Cardiac muscle cell (in vitro differentiated cells and primary cell): ENCODE results near the gene UBE2Q2. TPM values are rescaled to one million over a fixed set of nuclear protein-coding genes. Genes with fewer than 3 reads are reported as not detected.

Experiments used
- DNase-seq, 2 donors: peaks; one replicate each; pipeline versions ENCODE4 v3.0.0 to v3.0.0-alpha.2; 2010 to 2017; ENCODE audit warnings: low read depth in 1 of 2, low spot score in 1 of 2
- H3K27ac ChIP-seq: fragments of 200-600 bp; sonication (generic); 2 replicates; pipeline ENCODE4 v1.5.1; 2016
- H3K27me3 ChIP-seq: fragments of 200-600 bp; sonication (generic); 2 replicates; pipeline ENCODE4 v1.6.0; 2016; ENCODE audit warnings: control low read depth
- H3K36me3 ChIP-seq: fragments of 200-600 bp; sonication (generic); 2 replicates; pipeline ENCODE4 v1.5.1; 2016; ENCODE audit warnings: control low read depth
- H3K4me1 ChIP-seq: fragments of 200-600 bp; sonication (generic); 2 replicates; pipeline ENCODE4 v1.8.1; 2017; ENCODE audit warnings: low read depth, mild to moderate bottlenecking, mixed run types
- H3K4me3 ChIP-seq: fragments of 200-600 bp; sonication (generic); 2 replicates; pipeline ENCODE4 v1.5.1; 2016; ENCODE audit warnings: mild to moderate bottlenecking
- H3K9me3 ChIP-seq: fragments of 200-600 bp; sonication (generic); 2 replicates; pipeline ENCODE4 v1.5.1; 2017; ENCODE audit warnings: low read depth, mild to moderate bottlenecking, control low read depth
- polyA plus RNA-seq: library from polyadenylated mRNA; unstranded; fragments of >200 nt; fragmentation: Nextera tagmentation; extraction: Ambion mirVana; gene quantifications from 2 replicates; pipeline ENCODE4 v1.2.1, GENCODE V29; 2016
- total RNA-seq: library from RNA; depleted of rRNA; stranded (reverse); fragments of >200 nt; gene quantifications from 2 replicates; pipeline ENCODE4 v1.2.3, GENCODE V29; 2016
- TF ChIP-seq, protein P1 (sequence below): IDR thresholded peaks from 2 replicates; pipeline ENCODE4 v1.5.1; 2012; ENCODE audit warnings: low read depth, mild to moderate bottlenecking, low read length

The UBE2Q2 gene
- total and polyA plus RNA-seq, 2 experiments from 2014 or later = 33.7 to 36.7 TPM

DNA sequence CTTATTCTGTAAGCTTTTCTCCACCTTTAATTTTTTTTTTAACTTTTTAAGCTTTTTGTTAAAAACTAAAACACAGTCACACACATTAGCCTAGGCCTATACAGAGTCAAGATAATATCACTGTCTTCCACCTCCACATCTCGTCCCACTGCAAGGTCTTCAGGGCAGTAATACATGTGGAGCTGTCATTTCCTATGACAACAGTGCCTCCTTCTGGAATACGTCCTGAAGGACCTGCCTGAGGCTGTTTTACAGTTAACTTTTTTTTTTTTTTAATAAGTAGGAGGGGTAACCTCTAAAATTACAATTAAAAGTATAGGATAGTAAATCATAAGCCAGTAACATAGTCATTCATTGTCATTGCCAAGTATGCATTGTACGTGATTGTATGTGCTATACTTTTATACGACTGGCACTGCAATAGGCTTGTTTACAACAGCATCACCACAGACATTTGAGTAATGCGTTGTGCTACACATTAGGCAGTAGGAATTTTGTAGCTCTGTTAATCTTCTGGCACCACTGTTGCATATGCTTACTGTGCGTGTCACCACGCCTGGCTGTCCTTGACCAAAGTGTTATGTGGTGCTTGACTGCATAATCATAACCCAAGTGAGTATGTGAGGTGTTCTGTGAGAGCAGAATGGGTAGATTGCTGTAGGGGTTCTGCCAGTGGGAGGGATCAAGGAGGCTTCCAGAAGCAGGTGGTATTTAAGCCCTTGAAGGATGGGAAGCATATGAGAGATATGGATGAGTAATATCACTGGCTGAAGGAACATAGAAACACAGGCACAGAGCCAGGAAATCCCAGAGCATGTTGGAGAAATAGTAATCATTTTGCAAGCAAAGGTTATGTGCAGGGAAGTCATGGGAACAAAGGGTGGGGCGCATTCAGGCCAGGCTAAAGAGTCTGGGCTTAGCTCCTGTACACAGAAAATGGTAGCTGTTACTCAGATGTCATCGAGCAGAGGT is 78.8 kb downstream of the UBE2Q2 start:
- TF ChIP-seq, protein P1, sequence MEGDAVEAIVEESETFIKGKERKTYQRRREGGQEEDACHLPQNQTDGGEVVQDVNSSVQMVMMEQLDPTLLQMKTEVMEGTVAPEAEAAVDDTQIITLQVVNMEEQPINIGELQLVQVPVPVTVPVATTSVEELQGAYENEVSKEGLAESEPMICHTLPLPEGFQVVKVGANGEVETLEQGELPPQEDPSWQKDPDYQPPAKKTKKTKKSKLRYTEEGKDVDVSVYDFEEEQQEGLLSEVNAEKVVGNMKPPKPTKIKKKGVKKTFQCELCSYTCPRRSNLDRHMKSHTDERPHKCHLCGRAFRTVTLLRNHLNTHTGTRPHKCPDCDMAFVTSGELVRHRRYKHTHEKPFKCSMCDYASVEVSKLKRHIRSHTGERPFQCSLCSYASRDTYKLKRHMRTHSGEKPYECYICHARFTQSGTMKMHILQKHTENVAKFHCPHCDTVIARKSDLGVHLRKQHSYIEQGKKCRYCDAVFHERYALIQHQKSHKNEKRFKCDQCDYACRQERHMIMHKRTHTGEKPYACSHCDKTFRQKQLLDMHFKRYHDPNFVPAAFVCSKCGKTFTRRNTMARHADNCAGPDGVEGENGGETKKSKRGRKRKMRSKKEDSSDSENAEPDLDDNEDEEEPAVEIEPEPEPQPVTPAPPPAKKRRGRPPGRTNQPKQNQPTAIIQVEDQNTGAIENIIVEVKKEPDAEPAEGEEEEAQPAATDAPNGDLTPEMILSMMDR = peak; percentile 49
- peak; percentile 62 to 84 for DNase-seq
- no peaks in the 10 kb centered on the region for H3K27me3 ChIP-seq

DNA sequence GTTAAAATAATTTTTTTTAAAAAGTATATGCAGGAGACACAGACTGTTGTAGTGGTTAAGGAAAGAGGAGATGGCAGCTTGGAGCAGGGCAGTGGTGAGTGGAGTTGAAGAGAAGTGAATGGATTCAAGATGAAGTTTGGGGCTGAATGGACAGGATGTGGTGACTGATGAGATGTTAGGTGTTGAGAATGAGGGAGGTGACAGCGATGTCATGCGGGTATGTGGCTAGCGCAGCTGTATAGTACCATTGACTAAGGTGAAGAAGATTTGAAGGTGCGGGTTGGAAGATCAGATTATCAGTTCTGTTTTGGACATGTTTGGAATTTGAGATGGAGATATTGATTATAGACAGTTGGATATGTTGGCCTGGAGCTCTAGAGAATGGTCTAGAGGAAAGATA is 80.5 kb downstream of the UBE2Q2 start:
- Histone ChIP-seq H3K27me3 (no peaks in the 10 kb centered on the region), H3K27ac (peak overlapping the region; percentile 53)
- TF ChIP-seq, protein P1 = no peak

More for the DNA sequence above, 78.8 kb downstream of the UBE2Q2 start:
- Histone ChIP-seq H3K4me3 (no peak overlapping the region), H3K27ac (no peak overlapping the region), H3K9me3 (no peaks in the 10 kb centered on the region), H3K4me1 (peaks cover 18% of the 10 kb centered on the region), H3K36me3 (peaks cover 6% of the 10 kb centered on the region)

DNA sequence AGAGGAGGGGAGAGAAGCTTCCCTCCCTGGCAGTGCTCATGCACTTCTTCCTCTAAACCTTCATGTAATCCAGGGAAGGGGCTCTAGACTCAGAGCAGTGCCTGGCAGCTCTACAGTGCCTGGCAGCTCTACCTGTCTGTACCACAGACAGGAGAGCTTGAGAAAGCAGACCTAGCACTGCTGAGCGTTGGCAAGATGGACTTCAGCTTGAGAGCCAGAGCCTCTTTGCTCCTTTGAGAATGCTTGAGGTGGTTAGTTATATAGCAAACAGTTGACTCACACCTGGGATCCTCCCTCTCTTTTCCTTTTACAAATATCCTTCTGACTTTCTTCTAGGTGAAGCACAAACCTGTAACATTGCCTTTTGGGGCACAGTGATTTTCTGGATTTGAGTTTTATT is 81.3 kb downstream of the UBE2Q2 start:
- no peak overlapping the region for H3K4me3 ChIP-seq
- peaks cover 21% of the 10 kb centered on the region for H3K4me1 ChIP-seq
- DNase-seq = no peak
- H3K27me3 ChIP-seq = no peaks in the 10 kb centered on the region
- H3K36me3 ChIP-seq = no peaks in the 10 kb centered on the region
- no peaks in the 10 kb centered on the region for H3K9me3 ChIP-seq
- peak overlapping the region; percentile 53 for H3K27ac ChIP-seq
- TF ChIP-seq, protein P1 = no peak

More for the DNA sequence above, 80.5 kb downstream of the UBE2Q2 start:
- no peaks in the 10 kb centered on the region for H3K36me3 ChIP-seq
- peaks cover 18% of the 10 kb centered on the region for H3K4me1 ChIP-seq
- no peak for DNase-seq
- H3K4me3 ChIP-seq = no peak overlapping the region
- no peaks in the 10 kb centered on the region for H3K9me3 ChIP-seq

DNA sequence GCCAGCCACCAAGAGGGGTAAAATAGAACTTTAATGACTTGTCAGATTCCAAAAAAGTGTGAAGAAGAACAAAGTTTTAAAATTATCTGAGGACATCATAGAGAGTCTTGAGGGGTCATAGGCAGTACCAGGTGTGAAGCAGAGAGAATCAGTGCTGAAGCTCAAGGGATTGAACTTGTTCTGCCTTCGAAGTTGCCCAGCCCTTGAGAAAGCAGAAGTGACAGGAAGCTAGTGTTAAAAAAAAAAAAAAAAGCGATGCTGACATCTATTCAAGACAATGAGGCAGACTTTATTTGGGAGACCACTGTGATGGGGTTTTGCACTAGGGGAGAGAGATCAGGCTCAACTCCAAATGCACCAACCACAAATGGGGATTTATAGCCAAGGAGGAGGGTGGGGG is 82.2 kb downstream of the UBE2Q2 start:
- no peak for DNase-seq
- H3K27ac ChIP-seq = peak overlapping the region; percentile 53
- H3K27me3 ChIP-seq = no peaks in the 10 kb centered on the region
- H3K4me3 ChIP-seq = no peak overlapping the region
- TF ChIP-seq, protein P1 = no peak
- H3K9me3 ChIP-seq = no peaks in the 10 kb centered on the region
- peaks cover 5% of the 10 kb centered on the region for H3K36me3 ChIP-seq
- peaks cover 30% of the 10 kb centered on the region for H3K4me1 ChIP-seq

DNA sequence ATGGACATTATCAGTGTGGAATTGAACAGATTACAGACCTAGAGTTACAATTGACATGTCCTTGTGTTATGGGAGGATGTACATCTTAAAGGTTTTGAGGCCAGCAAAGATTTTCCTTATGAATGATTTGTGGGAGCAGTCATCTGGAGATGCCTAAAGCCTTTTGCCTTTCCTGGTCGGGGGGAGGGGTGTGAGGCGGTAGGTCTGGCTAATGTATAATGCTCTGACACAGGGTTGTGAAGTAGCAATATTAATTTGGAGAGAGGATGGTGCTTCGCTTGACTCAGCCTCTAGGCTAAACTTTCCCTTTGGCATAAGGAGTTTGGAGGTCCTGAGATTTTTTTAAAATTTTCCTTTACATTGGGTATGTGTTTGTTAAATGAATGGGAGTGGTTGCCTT is 83.7 kb downstream of the UBE2Q2 start:
- Histone ChIP-seq H3K27ac (no peak overlapping the region), H3K4me3 (no peak overlapping the region), H3K36me3 (peaks cover 13% of the 10 kb centered on the region)

More for the DNA sequence above, 83.7 kb downstream of the UBE2Q2 start:
- Histone ChIP-seq H3K4me1 (peaks cover 33% of the 10 kb centered on the region), H3K27me3 (no peaks in the 10 kb centered on the region), H3K9me3 (no peaks in the 10 kb centered on the region)
- TF ChIP-seq, protein P1 = no peak
- DNase-seq = no peak
